Cerebellar cortex (tissue), 1 donor: ENCODE data around the gene UQCRHL.
"Not testable (repeated sequence)": the region's sequence is repeated elsewhere in the genome, so short reads cannot be mapped to it uniquely, and the experiment has no call there.

ENCODE experiments used
- DNase-seq: peaks from one replicate; pipeline ENCODE4 v3.0.0-alpha.2; 2015; ENCODE audit warnings: low spot score

UQCRHL gene

DNA sequence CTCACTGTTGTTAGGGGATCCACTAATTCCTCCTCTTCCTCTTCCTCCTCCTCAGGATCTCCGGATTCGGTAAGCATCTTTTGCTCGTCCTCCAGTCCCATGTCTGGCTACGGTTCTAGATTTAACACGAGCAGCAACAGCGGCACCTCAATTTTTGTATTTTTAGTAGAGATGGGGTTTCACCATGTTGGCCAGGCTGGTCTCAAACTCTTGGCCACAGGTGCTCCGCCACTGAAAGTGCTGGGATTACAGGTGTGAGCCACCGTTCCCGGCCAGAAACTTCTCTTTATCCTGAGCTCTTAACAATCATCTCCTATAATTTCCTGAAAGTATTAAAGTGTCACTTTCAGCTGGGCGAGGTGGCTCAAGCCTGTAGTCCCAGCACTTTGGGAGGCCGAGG lies at the start of gene UQCRHL:
TSS of gene UQCRHL (minus strand) at position 101 of the 400 bp plus-strand sequence. CDS start at position 101, 0 bp downstream.
- not testable (repeated sequence) for DNase-seq

DNA sequence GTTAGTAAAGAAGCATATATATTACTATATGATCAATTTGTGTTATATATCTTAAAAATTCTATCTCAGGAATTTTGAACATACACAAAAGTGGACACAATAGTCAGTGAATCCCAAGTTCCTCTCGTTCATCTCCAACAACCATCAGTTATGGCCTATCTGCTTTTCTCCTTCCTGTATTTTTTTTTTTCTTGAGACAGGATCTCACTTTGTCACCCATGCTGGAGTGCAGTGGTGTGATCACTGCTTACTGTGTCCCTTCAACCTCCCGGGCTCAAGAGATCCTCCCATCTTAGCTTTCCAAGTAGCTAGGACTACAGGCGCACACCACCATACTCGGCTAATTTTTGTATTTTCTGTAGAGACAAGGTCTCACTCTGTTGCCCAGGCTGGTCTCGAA lies 49.4 kb upstream of the UQCRHL start:
- DNase-seq, result no peak

DNA sequence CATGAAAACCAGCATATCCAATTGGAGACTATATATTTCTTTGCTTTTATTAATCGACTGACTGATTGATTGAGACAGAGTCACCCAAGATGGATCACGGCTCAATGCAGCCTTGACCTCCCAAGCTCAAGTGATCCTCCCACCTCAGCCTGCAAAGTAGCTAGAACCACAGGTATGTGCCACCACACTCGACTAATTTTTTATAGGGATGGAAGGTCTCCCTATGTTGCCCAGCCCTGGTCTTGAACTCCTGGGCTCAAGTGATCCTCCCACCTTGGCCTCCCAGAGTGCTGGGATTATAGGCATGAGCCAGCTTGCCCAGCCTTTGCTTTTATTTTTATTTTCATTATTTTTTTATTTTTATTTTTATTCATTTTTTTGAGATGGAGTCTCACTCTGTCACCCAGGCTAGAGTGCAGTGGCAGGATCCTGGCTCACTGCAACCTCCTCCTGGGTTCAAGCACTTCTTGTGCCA lies 45.4 kb upstream of the UQCRHL start:
- DNase-seq, result no peak

DNA sequence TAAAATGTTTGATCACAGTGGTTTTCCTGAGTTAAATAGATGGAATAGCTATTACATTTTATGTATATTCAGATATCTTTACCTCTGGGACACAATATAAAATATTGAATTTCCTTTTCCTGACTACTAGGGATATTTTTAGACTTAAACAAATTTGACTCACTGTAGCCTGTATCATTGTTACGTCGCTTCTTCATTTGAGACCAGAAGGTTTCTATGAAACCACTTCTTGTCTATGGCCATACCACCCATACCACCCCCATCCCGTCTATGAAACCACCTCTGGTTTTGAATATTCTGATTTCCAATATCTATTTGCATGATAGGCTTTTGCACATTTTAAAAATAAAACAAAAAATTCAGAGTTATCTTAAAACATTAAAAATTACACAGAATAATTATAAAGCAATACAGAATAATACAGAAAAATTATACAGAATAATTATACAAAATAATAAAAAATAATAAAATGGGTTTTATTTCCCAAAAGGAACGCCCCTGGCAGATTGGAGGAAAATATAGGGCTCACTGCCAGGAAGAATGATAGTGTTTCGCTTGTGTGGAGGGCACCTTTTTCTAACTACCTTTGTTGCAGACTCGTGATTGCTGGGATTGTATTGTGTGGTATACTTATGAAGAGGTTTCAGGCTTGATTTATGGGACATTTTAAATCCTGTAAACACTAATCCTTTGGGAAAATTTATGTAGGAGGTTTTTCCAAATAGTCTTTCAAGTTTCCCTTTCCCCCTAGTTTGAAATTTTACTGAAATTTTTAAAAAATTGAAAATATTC lies 44.8 kb upstream of the UQCRHL start:
- no peak for DNase-seq

DNA sequence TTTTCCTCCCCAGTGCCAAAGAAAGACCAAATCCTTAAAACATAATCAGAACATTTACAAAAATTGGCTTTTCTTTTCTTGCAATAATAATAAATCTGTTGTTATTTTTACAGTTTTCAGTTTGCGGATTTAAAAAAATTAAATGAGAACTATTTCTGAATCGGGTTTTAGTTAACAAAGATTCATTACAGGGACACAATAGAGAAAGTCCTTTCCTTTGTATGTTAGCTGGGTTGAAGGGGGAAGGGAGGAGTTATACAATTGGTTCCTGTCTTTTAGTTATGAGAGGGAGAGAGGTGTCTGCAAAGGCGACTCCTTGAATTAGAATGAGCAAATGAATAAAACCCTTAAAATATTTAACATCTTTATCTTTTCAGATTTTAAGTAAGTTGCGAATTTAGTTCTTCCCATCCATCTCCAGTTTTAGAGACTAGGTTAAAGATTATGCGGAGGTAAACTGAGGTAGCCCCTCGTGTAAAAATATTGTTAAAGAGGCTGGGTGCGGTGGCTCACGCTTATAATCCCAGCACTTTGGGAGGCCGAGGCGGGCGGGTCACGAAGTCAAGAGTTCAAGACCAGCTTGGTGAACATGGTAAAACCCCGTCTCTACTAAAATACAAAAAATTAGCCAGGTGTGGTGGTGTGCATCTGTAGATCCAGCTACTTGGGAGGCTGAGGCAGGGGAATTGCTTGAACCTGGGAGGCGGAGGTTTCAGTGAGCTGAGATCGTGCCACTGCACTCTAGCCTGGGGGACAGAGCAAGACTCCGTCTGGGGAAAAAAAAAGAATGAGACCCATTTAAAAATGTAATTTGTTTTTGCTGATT lies 44.0 kb upstream of the UQCRHL start:
- DNase-seq, result no peak

DNA sequence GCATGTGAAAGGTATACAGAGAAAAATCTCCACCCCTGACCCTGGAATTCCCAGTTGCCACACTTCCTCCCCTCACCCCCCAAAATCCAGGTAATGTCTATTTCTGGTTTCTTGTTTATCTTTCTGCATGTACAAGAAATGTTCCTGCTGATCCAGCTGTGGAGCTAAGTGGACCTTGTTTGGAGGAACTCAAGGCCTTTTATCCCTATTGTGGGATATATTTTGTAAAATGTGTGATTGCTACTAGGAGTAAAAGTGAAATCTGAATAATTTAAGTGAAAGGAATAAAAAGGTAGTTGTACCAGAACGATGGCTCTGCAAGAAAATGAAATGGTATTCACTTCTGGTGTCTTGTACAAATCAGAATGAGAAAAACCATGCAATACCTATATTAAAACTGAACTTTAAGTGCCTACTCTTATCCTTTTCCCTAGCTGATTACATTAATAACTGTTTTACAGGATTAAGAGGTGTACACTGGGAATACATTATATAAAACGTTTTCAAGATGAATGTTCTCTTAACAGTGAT lies 43.1 kb upstream of the UQCRHL start:
- DNase-seq, result no peak

DNA sequence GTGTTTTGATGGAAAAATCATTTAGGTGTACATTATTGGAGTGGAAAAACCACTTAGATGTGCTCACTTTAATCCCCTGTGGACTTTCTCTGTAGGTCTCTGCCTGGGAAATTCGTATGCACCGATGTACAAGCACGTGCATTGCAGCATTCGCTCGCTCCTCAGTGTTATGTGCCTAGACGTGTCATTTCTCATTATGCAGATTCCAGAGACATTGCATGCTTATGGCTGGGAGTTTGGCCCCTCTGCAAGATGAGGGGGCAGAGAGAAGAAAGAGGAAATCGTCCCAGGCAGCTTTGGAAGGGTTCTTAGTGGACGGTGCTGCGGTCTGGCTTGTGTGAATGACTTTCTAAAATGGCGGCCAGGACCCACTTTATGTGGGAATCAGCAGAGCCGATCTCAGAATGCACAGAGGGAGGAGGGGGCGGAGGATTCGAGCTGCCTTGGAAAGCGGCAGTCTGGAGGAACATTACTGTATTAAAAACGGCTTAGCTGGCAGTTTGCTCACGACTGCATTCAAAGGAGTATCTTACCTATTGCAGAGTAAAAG lies 42.4 kb upstream of the UQCRHL start:
- peak; percentile 80 for DNase-seq

DNA sequence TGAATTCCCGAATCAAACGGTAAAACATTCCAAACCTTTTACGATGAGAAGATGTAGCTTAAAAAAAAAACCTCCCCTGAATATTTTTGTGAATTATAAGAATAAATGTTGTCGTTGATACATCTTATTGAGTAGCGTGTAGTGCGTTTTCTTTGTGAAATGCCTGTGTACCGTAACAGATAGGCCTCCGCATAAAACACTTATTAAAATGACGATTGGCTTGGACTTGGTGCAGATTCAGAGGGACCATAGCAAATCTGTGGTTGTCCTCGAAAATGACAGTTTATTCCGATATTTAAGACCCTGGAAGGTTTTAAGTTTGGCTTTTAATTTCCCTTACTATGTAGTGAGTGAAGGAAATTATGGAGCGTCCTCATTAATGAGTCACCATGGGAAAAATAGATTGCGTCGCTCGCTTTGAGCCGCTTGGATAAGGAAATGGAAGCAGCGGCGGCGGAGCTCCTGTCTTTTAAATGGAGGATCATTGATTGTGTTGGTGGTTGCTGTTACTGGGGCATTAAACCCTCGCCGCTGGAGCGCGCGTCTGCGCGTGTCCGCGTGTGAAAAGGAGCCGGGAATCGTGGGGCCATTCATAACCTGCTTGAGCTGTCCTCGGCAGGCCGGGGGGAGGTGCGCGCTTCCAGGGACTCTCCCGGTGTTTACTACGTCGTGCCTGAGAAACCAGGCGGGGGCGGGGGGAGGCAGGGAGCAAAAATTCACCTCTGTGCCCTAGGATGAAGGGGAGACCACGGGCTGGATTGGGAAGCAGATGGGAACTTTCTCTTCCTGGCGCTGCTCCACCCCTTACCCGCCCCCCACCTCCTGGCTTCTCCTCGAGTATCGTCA lies 41.7 kb upstream of the UQCRHL start:
- DNase-seq, result peak; percentile 88

DNA sequence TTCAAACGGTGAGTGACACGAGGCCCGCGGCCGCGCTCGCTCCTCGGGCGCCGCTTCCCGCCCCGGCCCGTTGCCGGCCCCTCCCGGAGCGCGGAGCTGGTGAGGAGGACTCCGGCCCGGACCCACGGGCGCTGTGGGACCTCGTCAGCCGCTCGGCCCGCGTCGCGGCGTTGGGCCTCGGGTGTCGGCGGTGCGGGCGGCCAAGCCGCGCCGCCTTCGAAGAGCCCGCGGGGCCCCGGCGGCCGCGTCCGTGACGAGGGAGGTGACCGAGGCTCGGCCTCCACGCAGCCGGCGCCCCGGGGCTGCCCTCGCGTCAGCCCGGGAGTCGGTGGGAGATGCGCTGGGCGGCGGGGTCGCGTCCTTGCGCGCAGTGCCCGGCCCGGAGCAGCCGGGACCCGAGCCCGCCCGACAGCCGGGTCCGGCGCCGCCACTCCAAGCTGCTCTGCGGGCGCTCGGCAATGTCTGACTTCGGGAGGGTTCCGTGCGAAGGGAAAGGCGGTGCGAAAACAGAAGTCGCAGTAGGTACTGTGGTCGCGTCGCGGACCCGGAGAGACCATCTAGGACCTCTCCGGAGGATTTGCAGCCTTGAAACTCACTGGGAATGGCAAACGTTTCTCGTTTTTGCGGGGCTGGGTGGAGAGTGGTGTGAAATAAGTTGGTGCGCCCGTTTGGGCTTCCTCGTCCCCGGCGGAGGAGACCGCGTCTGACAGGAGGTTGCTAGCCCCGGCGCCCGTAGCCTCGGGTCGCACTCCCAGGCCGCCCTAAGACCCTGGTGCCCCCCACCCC lies 40.9 kb upstream of the UQCRHL start:
- peak; percentile 53 for DNase-seq

DNA sequence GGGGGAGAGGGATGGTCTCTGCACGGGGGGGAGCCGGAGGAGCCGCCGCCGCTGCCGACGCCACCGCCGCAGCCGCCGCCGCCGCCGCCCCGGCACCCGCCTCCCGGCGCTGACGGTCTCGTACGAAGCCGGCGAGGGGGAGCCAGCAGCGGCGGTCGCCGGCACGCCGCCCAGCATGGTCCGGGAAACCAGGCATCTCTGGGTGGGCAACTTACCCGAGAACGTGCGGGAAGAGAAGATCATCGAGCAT lies 40.4 kb upstream of the UQCRHL start:
- no peak for DNase-seq

DNA sequence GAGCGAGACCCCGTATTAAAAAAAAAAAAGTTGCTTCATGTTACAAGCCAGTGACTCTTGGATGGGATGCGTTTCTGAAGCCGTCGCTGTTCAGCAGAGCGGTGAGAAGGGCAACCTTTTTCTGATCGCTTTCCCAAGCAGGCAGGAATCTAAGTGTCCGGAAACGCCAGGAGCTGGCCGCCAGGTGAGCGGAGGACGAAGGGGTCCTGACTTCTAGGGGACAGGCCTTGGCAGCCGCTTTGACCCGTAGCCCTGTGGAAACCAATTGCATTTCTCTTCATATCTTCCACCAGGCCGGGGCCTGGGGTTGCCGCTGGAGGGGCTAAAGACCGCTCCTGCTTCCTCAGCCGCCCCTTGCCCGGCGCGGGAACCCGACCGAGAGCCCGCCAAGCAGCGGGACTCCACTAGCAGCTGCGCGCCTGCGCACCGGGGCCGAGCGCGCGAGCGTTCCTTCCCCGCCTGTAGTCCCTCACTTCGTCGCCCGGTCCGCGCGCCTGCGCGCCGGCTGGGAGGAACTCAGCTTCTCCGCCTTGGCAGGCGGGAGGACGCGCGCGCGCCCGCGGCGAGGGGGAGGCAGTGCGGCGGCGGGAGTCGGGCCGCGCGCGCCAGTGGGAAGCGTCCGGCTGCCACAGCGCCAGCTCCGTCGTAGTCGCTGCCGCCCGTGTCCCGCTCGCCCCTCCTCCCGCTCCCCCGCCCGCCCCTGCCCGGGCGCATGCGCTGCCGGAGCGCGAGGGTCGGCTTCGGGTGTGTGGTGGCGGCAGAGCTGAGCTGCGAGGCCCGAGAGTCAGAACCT lies 39.8 kb upstream of the UQCRHL start, which contains the start of gene SPEN:
TSS of gene SPEN (plus strand) at position 608 of the 793 bp plus-strand sequence. CDS start 361 bp downstream, outside the sequence.
- DNase-seq, result peak; percentile 94

DNA sequence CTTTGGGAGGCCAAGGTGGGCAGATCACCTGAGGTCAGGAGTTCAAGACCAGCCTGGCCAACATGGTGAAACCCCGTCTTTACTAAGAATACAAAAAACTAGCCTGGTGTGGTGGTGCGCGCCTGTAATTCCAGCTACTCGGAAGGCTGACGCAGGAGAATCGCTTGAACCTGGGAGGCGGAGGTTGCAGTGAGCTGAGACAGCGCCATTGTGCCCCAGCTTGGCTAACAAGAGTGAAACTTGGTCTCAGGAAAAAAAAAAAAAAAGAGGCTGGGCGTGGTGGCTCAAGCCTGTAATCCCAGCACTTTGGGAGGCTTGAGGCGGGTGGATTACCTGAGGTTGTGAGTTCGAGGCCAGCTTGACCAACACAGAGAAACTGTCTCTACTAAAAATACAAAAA lies 38.6 kb upstream of the UQCRHL start:
- DNase-seq, result not testable (repeated sequence)

DNA sequence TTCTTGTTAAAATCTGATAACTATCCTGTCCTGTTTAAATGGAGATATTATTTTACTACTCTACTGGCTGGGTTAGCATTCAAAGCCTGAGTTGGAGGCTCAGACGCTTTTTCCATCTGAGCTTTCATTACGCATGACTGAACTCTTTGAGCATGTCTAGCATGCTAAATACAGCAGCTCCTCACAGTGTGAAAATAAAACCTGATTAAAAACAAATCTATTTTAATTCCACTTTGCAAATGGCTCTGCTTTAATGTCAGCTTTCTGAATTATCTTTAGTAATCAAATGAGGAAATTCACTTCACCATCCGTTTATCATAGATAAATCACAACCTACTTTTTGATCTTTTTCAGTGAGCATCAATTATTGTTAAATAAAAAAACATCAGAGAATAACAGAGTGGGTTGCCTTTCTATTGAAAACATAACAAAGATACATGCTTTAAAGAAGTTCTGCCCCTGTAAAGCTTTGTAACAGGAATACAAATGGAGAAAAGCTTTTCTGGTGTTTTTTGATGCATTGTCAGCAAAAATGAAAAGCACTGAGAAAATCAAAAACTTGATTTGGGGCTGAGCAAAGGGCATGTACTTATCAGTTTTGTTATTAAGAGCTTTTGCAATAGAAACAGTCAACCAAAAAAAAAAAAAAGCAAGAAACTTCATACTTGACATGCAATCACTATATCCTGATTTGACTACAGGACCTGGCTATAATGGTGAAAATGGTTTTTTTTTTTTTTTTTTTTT lies 36.5 kb upstream of the UQCRHL start:
- peak; percentile 76 for DNase-seq

DNA sequence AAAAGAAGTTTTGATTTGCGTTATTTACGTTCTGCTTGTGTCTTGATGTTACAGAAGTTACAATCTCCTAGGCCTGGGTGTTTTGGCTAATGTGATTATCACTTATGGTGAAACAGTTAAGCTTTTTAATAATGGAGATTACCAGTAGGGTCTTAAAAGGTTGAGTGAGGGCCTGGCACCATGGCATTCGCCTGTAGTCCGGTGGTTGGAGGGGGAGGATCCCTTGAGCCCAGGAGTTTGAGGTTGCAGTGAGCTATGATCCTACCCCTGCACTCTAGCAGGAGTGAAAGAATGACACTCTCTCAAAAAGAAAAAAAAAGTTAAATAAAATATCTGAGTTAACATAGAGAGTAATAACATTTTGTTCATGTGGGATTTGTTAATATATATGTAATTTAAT lies 31.3 kb upstream of the UQCRHL start:
- DNase-seq, result no peak

DNA sequence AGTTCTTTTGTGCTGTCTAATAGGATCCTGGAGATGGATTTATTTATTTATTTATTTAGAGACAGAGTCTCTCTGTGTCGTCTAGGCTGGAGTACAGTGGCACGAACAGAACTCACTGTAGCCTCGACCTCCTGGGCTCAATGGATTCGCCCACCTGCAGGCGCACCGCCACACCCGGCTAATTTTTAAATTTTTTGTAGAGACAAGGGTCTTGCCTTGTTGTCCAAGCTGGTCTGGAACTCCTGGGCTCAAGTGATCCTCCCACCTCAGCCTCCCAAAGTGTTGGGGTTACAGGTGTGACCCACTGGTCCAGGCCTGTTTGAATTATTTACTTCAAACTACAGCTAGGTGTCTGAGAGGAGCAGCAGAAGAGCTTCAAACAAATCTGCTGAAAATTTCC lies 30.5 kb upstream of the UQCRHL start:
- no peak for DNase-seq

DNA sequence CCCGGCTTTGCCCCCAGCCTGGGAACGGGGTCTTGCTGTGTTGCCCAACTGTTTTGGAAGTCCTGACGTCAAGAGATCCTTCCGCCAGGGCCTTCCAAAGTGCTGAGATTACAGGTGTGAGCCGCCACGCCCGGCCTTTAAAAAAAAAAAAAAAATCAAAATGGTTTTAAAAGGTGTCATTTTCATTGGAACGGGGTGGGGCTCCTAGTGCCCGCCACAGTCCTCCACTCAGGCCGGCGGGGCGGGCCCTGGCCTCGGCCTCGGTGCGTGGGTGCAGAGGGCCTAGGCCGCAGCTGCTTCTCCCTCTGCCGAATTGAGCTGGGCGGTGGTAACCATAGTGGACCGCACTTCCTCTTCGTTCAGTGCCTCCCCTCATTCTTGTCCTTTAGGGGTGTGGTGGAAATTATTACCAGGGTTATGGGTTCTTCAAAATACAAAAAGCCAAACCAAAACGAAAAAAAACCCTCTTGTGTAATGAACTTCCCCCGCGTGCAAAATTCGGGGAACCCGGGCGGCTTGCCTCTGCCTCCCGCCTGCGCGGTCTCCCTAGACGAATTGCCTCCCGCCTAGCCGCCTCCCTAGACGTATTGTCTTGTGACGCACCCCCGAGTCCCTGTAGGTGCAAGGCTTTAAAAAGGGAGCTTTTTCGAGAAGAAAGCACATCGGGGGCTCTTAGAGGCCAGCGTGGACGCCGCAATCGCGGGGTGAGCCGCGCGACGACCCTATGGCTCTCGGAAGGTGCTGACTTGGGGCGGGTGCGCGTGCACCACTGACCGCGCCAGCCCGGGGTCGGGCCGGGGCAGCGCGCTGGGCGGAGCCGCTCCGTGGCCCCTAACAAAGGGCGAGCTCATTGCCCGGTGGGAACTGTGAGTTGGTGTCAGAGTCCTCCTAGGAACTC lies 29.6 kb upstream of the UQCRHL start:
- DNase-seq, result no peak

DNA sequence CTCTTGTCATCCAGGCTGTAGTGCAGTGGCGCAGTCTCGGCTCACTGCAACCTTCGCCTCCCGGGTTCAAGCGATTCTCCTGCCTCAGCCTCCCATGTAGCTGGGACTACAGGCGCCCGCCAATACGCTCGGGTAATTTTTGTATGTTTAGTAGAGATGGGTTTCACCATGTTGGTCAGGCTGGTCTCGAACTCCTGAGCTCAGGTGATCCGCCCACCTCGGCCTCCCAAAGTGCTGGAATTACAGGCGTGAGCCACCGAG lies 29.0 kb upstream of the UQCRHL start:
- not testable (repeated sequence) for DNase-seq

DNA sequence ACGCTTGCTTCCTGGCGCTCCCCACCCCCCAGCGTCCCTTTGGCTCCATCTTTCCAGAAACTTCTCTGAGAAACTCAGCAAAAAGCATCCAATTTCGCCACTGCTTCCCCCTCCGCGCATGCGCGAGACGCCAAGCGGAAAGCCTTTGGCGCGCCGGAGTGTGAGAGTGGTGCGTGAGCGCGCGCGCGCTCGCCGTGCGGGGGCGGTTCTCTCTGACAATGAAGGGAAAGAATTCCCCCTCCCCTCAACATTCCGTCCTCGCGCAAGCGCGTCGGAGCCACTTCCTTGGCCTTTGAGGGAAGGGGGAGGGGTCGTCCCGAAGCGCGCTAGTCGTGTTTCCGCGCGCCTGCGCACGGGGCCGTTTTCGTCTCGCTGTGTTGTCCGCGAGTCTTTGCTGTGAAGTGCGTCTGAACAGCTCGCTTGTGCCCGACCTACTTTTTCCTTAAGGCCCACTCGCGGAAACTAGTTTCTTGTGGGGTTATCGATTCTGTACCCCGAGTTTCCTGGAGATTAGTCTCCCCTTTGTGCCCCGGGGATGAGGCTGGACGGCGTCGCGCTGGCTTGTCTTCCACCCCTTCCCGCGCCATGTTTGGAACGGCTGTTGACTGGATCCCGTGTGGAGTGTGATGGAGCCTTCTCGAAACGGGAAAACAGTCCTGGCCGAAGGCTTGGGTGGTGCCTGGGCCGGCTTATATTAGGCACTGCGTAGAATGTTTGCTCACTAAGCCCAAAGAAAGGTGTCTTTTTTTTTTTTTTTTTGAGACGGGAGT lies 28.5 kb upstream of the UQCRHL start:
- DNase-seq, result peak; percentile 99
